Activated CD4-positive, alpha-beta T cell treated with anti-CD3 and anti-CD28 coated beads, Interleukin-2, amount 50 U/mL, for 4 hours (primary cell): ENCODE measurements around the gene MTA1.

Source experiments
- DNase-seq, 2 experiments: peaks; one replicate each; pipeline ENCODE4 v3.0.0-alpha.2; 2020

MTA1 gene

GRCh38 chr14:105490267-105490571, 70.6 kb downstream of the MTA1 start:
- DNase-seq, result no peak

GRCh38 chr14:105490572-105491365, 71.1 kb downstream of the MTA1 start, which contains the start of gene TEDC1:
Gene TEDC1 (plus strand): TSS chr14:105491246. CDS start chr14:105491376, 130 bp downstream.
- peak; percentile 98 to 99 for DNase-seq

GRCh38 chr14:105491366-105491973, 71.8 kb downstream of the MTA1 start:
- DNase-seq, result peak; percentile 76 to 79

- DNase-seq, result no peak
These were observed 72.7 kb downstream of the MTA1 start for GRCh38 chr14:105492031-105492970.

- DNase-seq, result no peak
These were observed 73.6 kb downstream of the MTA1 start for GRCh38 chr14:105492971-105493871.

GRCh38 chr14:105493921-105494605, 74.4 kb downstream of the MTA1 start:
- DNase-seq, result no peak

- no peak for DNase-seq
These were observed 74.9 kb downstream of the MTA1 start for GRCh38 chr14:105494606-105494929.

- no peak for DNase-seq
These were observed 75.7 kb downstream of the MTA1 start for GRCh38 chr14:105495101-105495989.

- no peak for DNase-seq
These were observed 76.6 kb downstream of the MTA1 start for GRCh38 chr14:105495990-105496830.

GRCh38 chr14:105496831-105497591, 77.4 kb downstream of the MTA1 start:
- no peak for DNase-seq

- no peak for DNase-seq
These were observed 78.2 kb downstream of the MTA1 start for GRCh38 chr14:105497671-105498429.

- DNase-seq, result no peak
These were observed 79.0 kb downstream of the MTA1 start for GRCh38 chr14:105498430-105499255.

- DNase-seq, result no peak
These were observed 79.8 kb downstream of the MTA1 start for GRCh38 chr14:105499256-105500035.

GRCh38 chr14:105500036-105500725, 80.6 kb downstream of the MTA1 start:
- no peak for DNase-seq

GRCh38 chr14:105500726-105501101, 81.1 kb downstream of the MTA1 start:
- DNase-seq, result no peak
